GM23248 (cell line): ENCODE measurements around the gene CD3D. TPM values are rescaled to one million over a fixed set of nuclear protein-coding genes. Genes with fewer than 3 reads are reported as not detected.

Experiments
- DNase-seq: peaks from one replicate; pipeline ENCODE4 v3.0.0-alpha.2; 2015
- H2AFZ ChIP-seq: fragments of 200-600 bp; sonication (generic); 2 replicates; pipeline ENCODE4 v1.6.1; 2016; ENCODE audit warnings: antibody characterized with exemption
- H3F3A ChIP-seq: fragments of 200-600 bp; sonication (generic); 2 replicates; pipeline ENCODE4 v1.6.1; 2016; ENCODE audit warnings: mild to moderate bottlenecking, antibody characterized with exemption, mixed run types; ENCODE audit not compliant: insufficient read depth
- H3K27ac ChIP-seq: fragments of 200-600 bp; sonication (generic); 2 replicates; pipeline ENCODE4 v1.5.1; 2016; ENCODE audit warnings: mild to moderate bottlenecking
- H3K27me3 ChIP-seq: fragments of 200-600 bp; sonication (generic); replicated peaks from 2 replicates; pipeline ENCODE4 v1.6.1; 2016; ENCODE audit warnings: mild to moderate bottlenecking; ENCODE audit not compliant: insufficient read depth
- H3K36me3 ChIP-seq: fragments of 200-600 bp; sonication (generic); 2 replicates; pipeline ENCODE4 v1.6.1; 2016; ENCODE audit warnings: low read depth, mild to moderate bottlenecking
- H3K4me1 ChIP-seq: fragments of 200-600 bp; sonication (generic); 2 replicates; pipeline ENCODE4 v1.6.1; 2016; ENCODE audit warnings: mild to moderate bottlenecking; ENCODE audit not compliant: insufficient read depth
- H3K4me2 ChIP-seq: fragments of 200-600 bp; sonication (generic); one replicate; pipeline ENCODE4 v1.6.1; 2016; ENCODE audit warnings: mild to moderate bottlenecking; ENCODE audit not compliant: unreplicated experiment
- H3K4me3 ChIP-seq: fragments of 200-600 bp; sonication (generic); 2 replicates; pipeline ENCODE4 v1.5.1; 2016; ENCODE audit warnings: mild to moderate bottlenecking
- H3K79me2 ChIP-seq: fragments of 200-600 bp; sonication (generic); 2 replicates; pipeline ENCODE4 v1.6.1; 2016; ENCODE audit warnings: mild to moderate bottlenecking; ENCODE audit not compliant: insufficient read depth
- H3K9ac ChIP-seq: fragments of 200-600 bp; sonication (generic); 2 replicates; pipeline ENCODE4 v1.6.1; 2016; ENCODE audit warnings: mild to moderate bottlenecking
- H3K9me2 ChIP-seq: fragments of 200-600 bp; sonication (generic); 2 replicates; pipeline ENCODE4 v1.6.1; 2016; ENCODE audit warnings: mixed run types, mild to moderate bottlenecking, moderate library complexity; ENCODE audit not compliant: insufficient read depth
- H3K9me3 ChIP-seq: fragments of 200-600 bp; sonication (generic); one replicate; pipeline ENCODE4 v1.6.1; 2017; ENCODE audit warnings: low read depth
- H4K20me1 ChIP-seq: fragments of 200-600 bp; sonication (generic); 2 replicates; pipeline ENCODE4 v1.6.0; 2016; ENCODE audit not compliant: insufficient read depth
- EZH2 ChIP-seq: fragments of 200-600 bp; sonication (generic); IDR thresholded peaks from 2 replicates; pipeline ENCODE4 v1.6.1; 2018; ENCODE audit warnings: antibody characterized with exemption, mild to moderate bottlenecking; ENCODE audit not compliant: insufficient read depth, poor library complexity, severe bottlenecking
- EZH2phosphoT487 ChIP-seq: fragments of 200-600 bp; sonication (generic); IDR thresholded peaks from 2 replicates; pipeline ENCODE4 v1.6.1; 2018; ENCODE audit warnings: antibody characterized with exemption, moderate library complexity, mild to moderate bottlenecking, low read depth; ENCODE audit not compliant: insufficient read depth
- WGBS, 2 experiments: methylation state at CpG; one replicate each; pipeline ENCODE4 v1.1.6; 2015 to 2017; ENCODE audit warnings: low lambda C conversion rate in 2 of 2, low coverage in 1 of 2; ENCODE audit errors: missing lambda C conversion rate in 2 of 2; 5-methylcytosine and 5-hydroxymethylcytosine counted together
- in situ Hi-C: fragments of 300-500 bp; cut with MboI; formaldehyde crosslinking; loops from 2 replicates; pipeline ENCODE4 v1.15.0; 2020
- polyA plus RNA-seq: library from polyadenylated mRNA; unstranded; fragments of >200 nt; fragmentation: Nextera tagmentation; extraction: Ambion mirVana; gene quantifications from 2 replicates; pipeline ENCODE4 v1.2.1, GENCODE V29; 2016
- total RNA-seq: library from RNA; depleted of rRNA; stranded (reverse); fragments of >200 nt; shearing (Covaris generic); gene quantifications from 2 replicates; pipeline ENCODE4 v1.2.3, GENCODE V29; 2014

Gene CD3D
- total and polyA plus RNA-seq, 2 experiments from 2014 or later: not detected

GRCh38 chr11:118318581-118319336, 23.7 kb downstream of the CD3D start:
- Histone ChIP-seq H3K9ac (no peak overlapping the region), H3F3A (no peaks in the 10 kb centered on the region), H3K4me3 (no peak overlapping the region), H3K79me2 (no peaks in the 10 kb centered on the region), H3K36me3 (no peaks in the 10 kb centered on the region), H3K27ac (no peak overlapping the region), H3K9me2 (no peaks in the 10 kb centered on the region), H3K4me2 (no peak overlapping the region), H3K4me1 (no peaks in the 10 kb centered on the region), H3K27me3 (peaks cover 4% of the 10 kb centered on the region; the same call in 1 of the 2 replicates), H4K20me1 (no peaks in the 10 kb centered on the region), H2AFZ (no peak overlapping the region), H3K9me3 (no peaks in the 10 kb centered on the region)
- in situ Hi-C loops: no loop called here
- DNase-seq: no peak
- whole genome bisulfite sequencing, 2 experiments: 81% methylated on average over 9 to 11 of the region's 11 CpGs
- no peak for TF ChIP-seq EZH2
- TF ChIP-seq EZH2phosphoT487: no peak

GRCh38 chr11:118318124-118318523, 24.4 kb downstream of the CD3D start:
- DNase-seq: no peak
- Histone ChIP-seq H2AFZ (no peak overlapping the region), H3K27me3 (peaks cover 4% of the 10 kb centered on the region; the same call in 1 of the 2 replicates), H4K20me1 (no peaks in the 10 kb centered on the region), H3K27ac (no peak overlapping the region), H3F3A (no peaks in the 10 kb centered on the region), H3K9me2 (no peaks in the 10 kb centered on the region), H3K9ac (no peak overlapping the region), H3K4me2 (no peak overlapping the region), H3K4me1 (no peaks in the 10 kb centered on the region), H3K36me3 (no peaks in the 10 kb centered on the region), H3K79me2 (no peaks in the 10 kb centered on the region), H3K4me3 (no peak overlapping the region), H3K9me3 (no peaks in the 10 kb centered on the region)
- in situ Hi-C loops: no loop called here
- 78 to 85% methylated on average over 4 of the region's 4 CpGs for WGBS, 2 experiments
- no peak for TF ChIP-seq EZH2phosphoT487
- no peak for TF ChIP-seq EZH2

GRCh38 chr11:118314988-118315411, 27.5 kb downstream of the CD3D start:
- in situ Hi-C loops: no loop called here
- 41 to 43% methylated on average over 7 of the region's 7 CpGs for WGBS, 2 experiments
- Histone ChIP-seq H3K9me2 (no peaks in the 10 kb centered on the region), H3K9ac (no peak overlapping the region), H3K9me3 (no peaks in the 10 kb centered on the region), H2AFZ (no peak overlapping the region), H3K36me3 (no peaks in the 10 kb centered on the region), H4K20me1 (no peaks in the 10 kb centered on the region), H3K4me2 (no peak overlapping the region), H3K27me3 (0 out of 2 replicates have a peak, but pooled peaks cover 19% of the 10 kb centered on the region), H3F3A (no peaks in the 10 kb centered on the region), H3K4me1 (no peaks in the 10 kb centered on the region), H3K79me2 (no peaks in the 10 kb centered on the region), H3K27ac (no peak overlapping the region), H3K4me3 (no peak overlapping the region)
- no peak for TF ChIP-seq EZH2
- no peak for TF ChIP-seq EZH2phosphoT487
- no peak for DNase-seq

GRCh38 chr11:118313242-118313641, 29.3 kb downstream of the CD3D start:
- Histone ChIP-seq H3K36me3 (no peaks in the 10 kb centered on the region), H3K27me3 (0 out of 2 replicates have a peak, but pooled peaks cover 20% of the 10 kb centered on the region), H2AFZ (no peak overlapping the region), H3K9me3 (no peaks in the 10 kb centered on the region), H3K4me1 (no peaks in the 10 kb centered on the region), H3K9ac (no peak overlapping the region), H3K27ac (no peak overlapping the region), H3K79me2 (no peaks in the 10 kb centered on the region), H3K4me2 (no peak overlapping the region), H4K20me1 (no peaks in the 10 kb centered on the region), H3K9me2 (no peaks in the 10 kb centered on the region), H3K4me3 (no peak overlapping the region), H3F3A (no peaks in the 10 kb centered on the region)
- in situ Hi-C loops: no loop called here
- DNase-seq: peak; percentile 26
- TF ChIP-seq EZH2phosphoT487 (no peak), EZH2 (no peak)
- 21 to 23% methylated on average over 4 of the region's 4 CpGs for WGBS, 2 experiments
